Gastrocnemius medialis (tissue), 4 donors: Measurements from ENCODE around the gene LYPLA2. TPM values are rescaled to one million over a fixed set of nuclear protein-coding genes. Genes with fewer than 3 reads are reported as not detected.

Source experiments
- ATAC-seq, 2 donors: fragments of 150-250 bp; one replicate each; pipeline ENCODE4 v1.9.1; 2016
- DNase-seq, 2 donors: peaks; one replicate each; pipeline ENCODE4 v3.0.0-alpha.2; 2019
- H3K27ac ChIP-seq, 4 donors: fragments of 200-600 bp; sonication (generic); 1 replicate in 1 of 4; 2 replicates in 3 of 4; pipeline ENCODE4 v1.5.1; 2016 to 2018; ENCODE audit warnings: mild to moderate bottlenecking in 2 of 4, moderate library complexity in 1 of 4
- H3K27me3 ChIP-seq, 3 donors: fragments of 200-600 bp; sonication (generic) in 2 of 3; 1 replicate in 1 of 3; 2 replicates in 2 of 3; pipeline versions ENCODE4 v1.5.1 to v1.6.0; 2016 to 2019; ENCODE audit warnings: mild to moderate bottlenecking in 1 of 3, moderate library complexity in 1 of 3
- H3K36me3 ChIP-seq, 2 donors: fragments of 200-600 bp; sonication (generic) in 1 of 2; one replicate each; pipeline ENCODE4 v1.5.1; 2017 to 2018
- H3K4me1 ChIP-seq, 2 donors: fragments of 200-600 bp; sonication (generic) in 1 of 2; one replicate each; pipeline ENCODE4 v1.5.1; 2016 to 2017; ENCODE audit warnings: mild to moderate bottlenecking in 2 of 2
- H3K4me3 ChIP-seq, 4 donors: fragments of 200-600 bp; sonication (generic) in 3 of 4; 1 replicate in 1 of 4; 2 replicates in 3 of 4; pipeline ENCODE4 v1.5.1; 2016 to 2019; ENCODE audit warnings: mild to moderate bottlenecking in 2 of 4
- H3K9me3 ChIP-seq, 3 donors: fragments of 200-600 bp; sonication (generic) in 2 of 3; 1 replicate in 1 of 3; 2 replicates in 2 of 3; pipeline ENCODE4 v1.5.1; 2016 to 2019
- CTCF ChIP-seq, 5 experiments: fragments of 450-650 bp in 3 of 5; fragments of 200-600 bp in 2 of 5; sonication (generic) in 2 of 5; IDR thresholded peaks in 4 of 5; conservative IDR thresholded peaks in 1 of 5; 1 replicate in 4 of 5; 2 replicates in 1 of 5; pipeline ENCODE4 v1.5.1; 2016 to 2019; ENCODE audit warnings: antibody characterized with exemption in 5 of 5, mild to moderate bottlenecking in 3 of 5, moderate library complexity in 3 of 5
- POLR2A ChIP-seq, 2 donors: fragments of 450-650 bp; IDR thresholded peaks; one replicate each; pipeline ENCODE4 v1.6.1; 2017; ENCODE audit warnings: antibody characterized with exemption in 2 of 2, mild to moderate bottlenecking in 2 of 2, moderate library complexity in 2 of 2
- in situ Hi-C, 4 donors: fragments of 200-750 bp; cut with MboI; loops; one replicate each; pipeline versions ENCODE4 v1.15.0 to v1.8.0; 2017; ENCODE audit warnings: low sequenced_read_pairs in 4 of 4
- intact Hi-C: fragments of 100-400 bp; cut with DNase I; formaldehyde crosslinking; loops from one replicate; pipeline ENCODE4 v1.15.1; 2023; ENCODE audit warnings: low total_unique reads
- total RNA-seq, 4 donors: library from RNA; depleted of rRNA; stranded (reverse); fragments of >200 nt; gene quantifications; one replicate each; pipeline versions ENCODE4 v1.1.0 to v1.2.3, GENCODE V29; 2016

LYPLA2 gene
- total RNA-seq, 4 donors from 2014 or later = 35.3 to 40.9 (median 36.7) TPM

GRCh38 chr1:23836037-23836436 is 45.1 kb downstream of the LYPLA2 start:
- Histone ChIP-seq H3K27ac (no peak overlapping the region), H3K27me3 (no peaks in the 10 kb centered on the region), H3K36me3 (no peaks in the 10 kb centered on the region), H3K4me1 (peaks cover 3 to 6% of the 10 kb centered on the region in 2 donors), H3K4me3 (no peak overlapping the region), H3K9me3 (no peaks in the 10 kb centered on the region)
- in situ Hi-C loops (no loop called here), intact Hi-C loops (no loop called here)
- no peak for DNase-seq
- TF ChIP-seq CTCF (IDR thresholded peaks at IDR 0.05 in 4 of 5, conservative IDR thresholded peaks at IDR 0.05 in 1 of 5) = no peak
- no peak for TF ChIP-seq POLR2A (IDR thresholded peaks at IDR 0.05)
- ATAC-seq = no peak

DNA sequence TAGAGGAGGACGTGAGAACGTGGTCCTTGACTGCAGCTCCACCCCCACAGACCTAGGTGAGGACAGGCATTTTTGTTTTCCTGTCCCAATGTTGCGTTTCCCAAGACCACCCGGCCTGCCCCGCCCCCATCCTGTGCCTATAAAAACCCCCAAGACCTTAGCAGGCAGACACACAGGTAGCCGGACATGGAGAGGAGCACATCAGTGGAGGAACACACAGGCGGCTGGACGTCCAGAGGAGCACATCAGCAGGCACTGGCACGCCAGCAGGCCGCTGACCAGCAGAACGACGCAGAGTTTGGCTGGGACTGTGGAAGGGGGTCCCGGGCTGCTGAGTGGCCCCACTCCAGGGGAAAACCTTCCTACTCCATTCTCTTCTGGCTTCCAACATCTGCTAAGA is 47.0 kb downstream of the LYPLA2 start:
- Histone ChIP-seq H3K27ac (peak overlapping the region in 1 of 4 donors; percentile 44), H3K27me3 (no peaks in the 10 kb centered on the region), H3K9me3 (no peaks in the 10 kb centered on the region), H3K4me1 (peaks cover 3 to 6% of the 10 kb centered on the region in 2 donors), H3K36me3 (no peaks in the 10 kb centered on the region), H3K4me3 (peak overlapping the region in 3 of 4 donors; percentile 32 to 48 (median 34))
- in situ Hi-C loops (no loop called here), intact Hi-C loops (no loop called here)
- ATAC-seq (peak in 1 of 2 donors; percentile 24), DNase-seq (no peak)
- TF ChIP-seq CTCF (IDR thresholded peaks at IDR 0.05 in 4 of 5, conservative IDR thresholded peaks at IDR 0.05 in 1 of 5) = no peak
- TF ChIP-seq POLR2A (IDR thresholded peaks at IDR 0.05) = no peak

DNA sequence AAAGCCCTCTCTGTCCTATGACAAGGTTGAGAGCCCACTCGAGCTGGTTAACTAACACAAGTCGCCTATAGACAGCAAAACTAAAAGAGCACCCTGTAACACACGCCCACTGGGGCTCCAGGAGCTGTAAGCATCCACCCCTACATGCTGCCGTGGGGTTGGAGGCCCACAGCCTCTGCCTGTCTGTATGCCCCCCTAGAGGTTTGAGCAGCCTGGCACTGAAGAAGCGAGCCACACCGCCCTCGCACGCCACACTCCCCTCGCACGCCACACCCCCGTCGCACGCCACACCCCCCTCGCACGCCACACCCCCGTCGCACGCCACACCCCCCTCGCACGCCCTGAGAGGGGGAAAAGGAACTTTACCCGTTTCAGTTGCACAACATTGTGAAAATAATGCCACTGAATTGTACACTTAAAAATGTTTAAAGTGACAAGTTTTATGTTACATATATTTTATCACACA is 47.5 kb downstream of the LYPLA2 start:
- DNase-seq (peak; percentile 40 to 43), ATAC-seq (peak; percentile 74 to 85)
- H3K36me3 ChIP-seq = no peaks in the 10 kb centered on the region
- H3K4me3 ChIP-seq = peak overlapping the region; percentile 15 to 48 (median 33)
- in situ Hi-C loops (no loop called here), intact Hi-C loops (no loop called here)
- H3K27me3 ChIP-seq = no peaks in the 10 kb centered on the region
- H3K4me1 ChIP-seq = peaks cover 3 to 6% of the 10 kb centered on the region in 2 donors
- H3K27ac ChIP-seq = peak overlapping the region in 1 of 4 donors; percentile 44
- TF ChIP-seq CTCF (IDR thresholded peaks at IDR 0.05 in 4 of 5, conservative IDR thresholded peaks at IDR 0.05 in 1 of 5) (no peak), POLR2A (IDR thresholded peaks at IDR 0.05) (no peak)
- H3K9me3 ChIP-seq = no peaks in the 10 kb centered on the region

- Histone ChIP-seq H3K4me1 (peaks cover 8 to 12% of the 10 kb centered on the region in 2 donors), H3K4me3 (no peak overlapping the region), H3K36me3 (peaks cover 0 to 12% of the 10 kb centered on the region in 2 donors), H3K27me3 (no peaks in the 10 kb centered on the region), H3K9me3 (no peaks in the 10 kb centered on the region), H3K27ac (no peak overlapping the region)
- in situ Hi-C loops (no loop called here), intact Hi-C loops (no loop called here)
- no peak for DNase-seq
- no peak for ATAC-seq
- TF ChIP-seq POLR2A (IDR thresholded peaks at IDR 0.05) = no peak
- TF ChIP-seq CTCF (IDR thresholded peaks at IDR 0.05 in 4 of 5, conservative IDR thresholded peaks at IDR 0.05 in 1 of 5) = no peak
Observed at GRCh38 chr1:23843644-23844043, 52.7 kb downstream of the LYPLA2 start.

Other genes with a start within 250 kb of the LYPLA2 start
- gene ID3, start 231.6 kb upstream of the LYPLA2 start, total RNA-seq = 100 to 1,000 TPM in 1 of 4 donors, 10 to 100 TPM in 3; 67.9 to 124 (median 83.0) TPM
- gene RPL11, start 99.3 kb upstream of the LYPLA2 start, total RNA-seq = 100 to 1,000 TPM; 302 to 593 (median 504) TPM
- gene ELOA, start 47.7 kb upstream of the LYPLA2 start, total RNA-seq = 10 to 100 TPM; 44.7 to 73.0 (median 59.0) TPM
- 100 to 1,000 TPM in 1 of 4 donors, 10 to 100 TPM in 3; 79.9 to 104 (median 90.3) TPM for gene PITHD1, start 12.7 kb upstream of the LYPLA2 start, total RNA-seq
- gene GALE, start 9.6 kb downstream of the LYPLA2 start, total RNA-seq = 1 to 10 TPM; 2.9 to 5.7 (median 4.1) TPM
- 10 to 100 TPM; 19.1 to 30.0 (median 29.5) TPM for gene HMGCL, start 34.3 kb downstream of the LYPLA2 start, total RNA-seq
- 10 to 100 TPM in 3 of 4 donors, 1 to 10 TPM in 1; 8.1 to 15.4 (median 12.4) TPM for gene FUCA1, start 77.1 kb downstream of the LYPLA2 start, total RNA-seq
- not detected for gene CNR2, start 122.2 kb downstream of the LYPLA2 start, total RNA-seq
- gene PNRC2, start 168.7 kb downstream of the LYPLA2 start, total RNA-seq = 10 to 100 TPM; 26.5 to 54.2 (median 39.4) TPM
- gene SRSF10, start 189.2 kb downstream of the LYPLA2 start, total RNA-seq = 10 to 100 TPM; 20.4 to 49.9 (median 26.5) TPM